ENCODE data around the gene KRTAP5-2.

KRTAP5-2 gene

GRCh38 chr11:1549338-1550330, 48.5 kb downstream of the KRTAP5-2 start:
- no peak overlapping the region for H2AFZ ChIP-seq (ENCODE audit: low read depth, low read length)
- no peak overlapping the region for H2BK120ac ChIP-seq (ENCODE audit: low read depth, low read length)
- no peak overlapping the region for H3K23ac ChIP-seq (ENCODE audit: low read length in 2 of 2)
- H3K27me3 ChIP-seq (ENCODE audit: control insufficient read depth in 1 of 2, insufficient read depth in 1 of 2, low read length in 2 of 2), result peaks cover 57 to 67% of the 10 kb centered on the region in 2 experiments
- no peak overlapping the region for H3K9ac ChIP-seq (ENCODE audit: low read length)
- H3K4me1 ChIP-seq (ENCODE audit: control insufficient read depth, insufficient read depth, low read depth, low read length), result peaks cover 17% of the 10 kb centered on the region
- H2BK12ac ChIP-seq (ENCODE audit: low read length in 2 of 2), result no peak overlapping the region
- 75% methylated on average over 12 of the region's 13 CpGs for WGBS
- H3K18ac ChIP-seq (ENCODE audit: low read depth in 1 of 2, low read length in 2 of 2), result no peak overlapping the region
- H3K9me3 ChIP-seq (ENCODE audit: control insufficient read depth, low read length), result no peaks in the 10 kb centered on the region
- H4K8ac ChIP-seq (ENCODE audit: low read length), result no peak overlapping the region
- H2BK15ac ChIP-seq (ENCODE audit: low read depth, poor library complexity, severe bottlenecking), result no peak overlapping the region
- H3K14ac ChIP-seq (ENCODE audit: low read length in 2 of 2), result no peak overlapping the region
- H3K4me2 ChIP-seq (ENCODE audit: low read length, poor library complexity, severe bottlenecking), result no peak overlapping the region
- H3K36me3 ChIP-seq (ENCODE audit: control insufficient read depth in 1 of 2, insufficient read depth in 2 of 2, low read depth in 1 of 2, low read length in 2 of 2), result no peaks in the 10 kb centered on the region
- H3K79me1 ChIP-seq (replicated peaks; ENCODE audit: low read length, poor library complexity, severe bottlenecking), result no peaks in the 10 kb centered on the region
- H3K27ac ChIP-seq (ENCODE audit: low read length, poor library complexity, severe bottlenecking), result no peak overlapping the region
- no peak overlapping the region for H2BK5ac ChIP-seq (ENCODE audit: low read depth, low read length, poor library complexity, severe bottlenecking)
- H2AK5ac ChIP-seq (ENCODE audit: low read length, severe bottlenecking), result no peak overlapping the region
- no peak for DNase-seq
- no peak overlapping the region for H3K4ac ChIP-seq (ENCODE audit: low read depth in 1 of 2, low read length in 2 of 2)
- H3K4me3 ChIP-seq (ENCODE audit: insufficient read depth in 1 of 2, low read depth in 1 of 2, low read length in 2 of 2), result no peak overlapping the region
- no peak overlapping the region for H4K91ac ChIP-seq (ENCODE audit: low read length)

GRCh38 chr11:1548221-1549070, 49.6 kb downstream of the KRTAP5-2 start:
- DNase-seq, result peak; percentile 78
- no peak overlapping the region for H3K9ac ChIP-seq (ENCODE audit: low read length)
- H2BK12ac ChIP-seq (ENCODE audit: low read length in 2 of 2), result no peak overlapping the region
- H3K4me1 ChIP-seq (ENCODE audit: control insufficient read depth, insufficient read depth, low read depth, low read length), result peaks cover 17% of the 10 kb centered on the region
- H2BK120ac ChIP-seq (ENCODE audit: low read depth, low read length), result no peak overlapping the region
- no peak overlapping the region for H4K91ac ChIP-seq (ENCODE audit: low read length)
- H2BK15ac ChIP-seq (ENCODE audit: low read depth, poor library complexity, severe bottlenecking), result no peak overlapping the region
- H3K4me2 ChIP-seq (ENCODE audit: low read length, poor library complexity, severe bottlenecking), result peak overlapping the region; percentile 10
- 18% methylated on average over 17 of the region's 34 CpGs for WGBS
- no peaks in the 10 kb centered on the region for H3K79me1 ChIP-seq (replicated peaks; ENCODE audit: low read length, poor library complexity, severe bottlenecking)
- no peak overlapping the region for H3K23ac ChIP-seq (ENCODE audit: low read length in 2 of 2)
- no peak overlapping the region for H2BK5ac ChIP-seq (ENCODE audit: low read depth, low read length, poor library complexity, severe bottlenecking)
- H3K36me3 ChIP-seq (ENCODE audit: control insufficient read depth in 1 of 2, insufficient read depth in 2 of 2, low read depth in 1 of 2, low read length in 2 of 2), result no peaks in the 10 kb centered on the region
- no peak overlapping the region for H3K4ac ChIP-seq (ENCODE audit: low read depth in 1 of 2, low read length in 2 of 2)
- no peak overlapping the region for H2AK5ac ChIP-seq (ENCODE audit: low read length, severe bottlenecking)
- peaks cover 69 to 71% of the 10 kb centered on the region in 2 experiments for H3K27me3 ChIP-seq (ENCODE audit: control insufficient read depth in 1 of 2, insufficient read depth in 1 of 2, low read length in 2 of 2)
- H3K18ac ChIP-seq (ENCODE audit: low read depth in 1 of 2, low read length in 2 of 2), result no peak overlapping the region
- H3K14ac ChIP-seq (ENCODE audit: low read length in 2 of 2), result no peak overlapping the region
- no peak overlapping the region for H4K8ac ChIP-seq (ENCODE audit: low read length)
- no peaks in the 10 kb centered on the region for H3K9me3 ChIP-seq (ENCODE audit: control insufficient read depth, low read length)
- H2AFZ ChIP-seq (ENCODE audit: low read depth, low read length), result no peak overlapping the region
- no peak overlapping the region for H3K4me3 ChIP-seq (ENCODE audit: insufficient read depth in 1 of 2, low read depth in 1 of 2, low read length in 2 of 2)
- no peak overlapping the region for H3K27ac ChIP-seq (ENCODE audit: low read length, poor library complexity, severe bottlenecking)

GRCh38 chr11:1547467-1548098, 50.5 kb downstream of the KRTAP5-2 start:
- no peak overlapping the region for H3K4me2 ChIP-seq (ENCODE audit: low read length, poor library complexity, severe bottlenecking)
- H4K91ac ChIP-seq (ENCODE audit: low read length), result no peak overlapping the region
- no peak overlapping the region for H3K27ac ChIP-seq (ENCODE audit: low read length, poor library complexity, severe bottlenecking)
- no peak overlapping the region for H3K4me3 ChIP-seq (ENCODE audit: insufficient read depth in 1 of 2, low read depth in 1 of 2, low read length in 2 of 2)
- DNase-seq, result no peak
- no peak overlapping the region for H2BK15ac ChIP-seq (ENCODE audit: low read depth, poor library complexity, severe bottlenecking)
- H3K36me3 ChIP-seq (ENCODE audit: control insufficient read depth in 1 of 2, insufficient read depth in 2 of 2, low read depth in 1 of 2, low read length in 2 of 2), result no peaks in the 10 kb centered on the region
- peaks cover 68 to 69% of the 10 kb centered on the region in 2 experiments for H3K27me3 ChIP-seq (ENCODE audit: control insufficient read depth in 1 of 2, insufficient read depth in 1 of 2, low read length in 2 of 2)
- WGBS, result 15% methylated on average over 23 of the region's 33 CpGs
- H2BK120ac ChIP-seq (ENCODE audit: low read depth, low read length), result no peak overlapping the region
- H3K18ac ChIP-seq (ENCODE audit: low read depth in 1 of 2, low read length in 2 of 2), result no peak overlapping the region
- no peaks in the 10 kb centered on the region for H3K79me1 ChIP-seq (replicated peaks; ENCODE audit: low read length, poor library complexity, severe bottlenecking)
- H2BK5ac ChIP-seq (ENCODE audit: low read depth, low read length, poor library complexity, severe bottlenecking), result no peak overlapping the region
- no peak overlapping the region for H2AFZ ChIP-seq (ENCODE audit: low read depth, low read length)
- no peaks in the 10 kb centered on the region for H3K9me3 ChIP-seq (ENCODE audit: control insufficient read depth, low read length)
- no peak overlapping the region for H3K9ac ChIP-seq (ENCODE audit: low read length)
- no peak overlapping the region for H4K8ac ChIP-seq (ENCODE audit: low read length)
- H3K14ac ChIP-seq (ENCODE audit: low read length in 2 of 2), result no peak overlapping the region
- no peak overlapping the region for H2BK12ac ChIP-seq (ENCODE audit: low read length in 2 of 2)
- no peak overlapping the region for H3K23ac ChIP-seq (ENCODE audit: low read length in 2 of 2)
- H3K4me1 ChIP-seq (ENCODE audit: control insufficient read depth, insufficient read depth, low read depth, low read length), result peaks cover 17% of the 10 kb centered on the region
- peak overlapping the region in 1 of 2 experiments; percentile 10 for H3K4ac ChIP-seq (ENCODE audit: low read depth in 1 of 2, low read length in 2 of 2)
- no peak overlapping the region for H2AK5ac ChIP-seq (ENCODE audit: low read length, severe bottlenecking)

All from mesenchymal stem cell (in vitro differentiated cells and primary cell).